H1 (cell line): ENCODE data around the gene PIP4K2C. TPM values are rescaled to one million over a fixed set of nuclear protein-coding genes. Genes with fewer than 3 reads are reported as not detected.

ENCODE experiments used
- EGR1 ChIP-seq: IDR thresholded peaks from 2 replicates; pipeline ENCODE4 v1.6.1; 2011; ENCODE audit warnings: low read depth, low read length, borderline replicate concordance
- NANOG ChIP-seq: IDR thresholded peaks from 2 replicates; pipeline ENCODE4 v1.6.1; 2011; ENCODE audit warnings: low read length, low read depth, mild to moderate bottlenecking, inconsistent platforms; ENCODE audit not compliant: insufficient read depth, poor library complexity, severe bottlenecking
- POLR2AphosphoS5 ChIP-seq: IDR thresholded peaks from 2 replicates; pipeline ENCODE4 v1.6.1; 2011; ENCODE audit warnings: low read depth, low read length
- POU5F1 ChIP-seq: IDR thresholded peaks from 2 replicates; pipeline ENCODE4 v1.6.1; 2011; ENCODE audit warnings: low read depth, mild to moderate bottlenecking, low read length, moderate library complexity
- RBBP5 ChIP-seq: IDR thresholded peaks from 2 replicates; pipeline ENCODE4 v1.7.1; 2012; ENCODE audit warnings: low read depth, mild to moderate bottlenecking, inconsistent platforms, low read length, moderate library complexity, borderline replicate concordance
- SP4 ChIP-seq: IDR thresholded peaks from 2 replicates; pipeline ENCODE4 v1.6.1; 2012; ENCODE audit warnings: low read length, inconsistent platforms
- polyA plus RNA-seq, 7 experiments: library from polyadenylated mRNA; depleted of rRNA in 3 of 7; stranded (reverse) in 5 of 7; unstranded in 2 of 7; fragments of >200 nt in 5 of 7; fragments of 200-250 nt in 2 of 7; gene quantifications; 1 replicate in 5 of 7; 2 replicates in 1 of 7; 4 replicates in 1 of 7; pipeline versions ENCODE4 v1.2.1 to v1.2.3, GENCODE V29; 2011 to 2013; ENCODE audit warnings: missing spikeins in 2 of 7, mixed read lengths in 2 of 7
- total RNA-seq: library from RNA; stranded (reverse); fragmentation: NEBNext Ultra II Directional; extraction: Animal tissue kit (Norgen Biotek cat#: 25700); gene quantifications from 2 replicates; pipeline ENCODE4 v1.2.1, GENCODE V29; 2021
- TF ChIP-seq, protein P1 (sequence below): IDR thresholded peaks from 2 replicates; pipeline ENCODE4 v1.6.1; 2012; ENCODE audit warnings: low read length, inconsistent platforms

The PIP4K2C gene
- total and polyA plus RNA-seq, 2 of the 8 experiments (the other 6 are each of a cell fraction or from before 2014, with no cell fraction given), result 25.0 to 27.1 TPM

DNA sequence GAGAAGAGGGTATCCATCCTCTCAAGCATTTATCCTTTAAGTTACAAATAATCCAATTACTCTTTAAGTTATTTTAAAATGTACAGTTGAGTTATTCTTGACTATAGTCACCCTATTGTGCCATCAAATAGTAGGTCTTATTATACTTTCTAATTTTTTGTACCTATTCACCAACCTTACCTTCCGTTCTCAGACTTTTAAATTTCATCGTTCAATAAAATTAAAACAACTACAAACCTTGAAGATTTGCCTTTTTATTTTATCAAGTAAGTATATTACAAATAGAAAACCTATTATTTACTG is 43.0 kb upstream of the PIP4K2C start (continued):
- no peak for TF ChIP-seq SP4
- no peak for TF ChIP-seq EGR1
- TF ChIP-seq NANOG, result no peak
- no peak for TF ChIP-seq POLR2AphosphoS5
- no peak for TF ChIP-seq RBBP5
- TF ChIP-seq, protein P1, sequence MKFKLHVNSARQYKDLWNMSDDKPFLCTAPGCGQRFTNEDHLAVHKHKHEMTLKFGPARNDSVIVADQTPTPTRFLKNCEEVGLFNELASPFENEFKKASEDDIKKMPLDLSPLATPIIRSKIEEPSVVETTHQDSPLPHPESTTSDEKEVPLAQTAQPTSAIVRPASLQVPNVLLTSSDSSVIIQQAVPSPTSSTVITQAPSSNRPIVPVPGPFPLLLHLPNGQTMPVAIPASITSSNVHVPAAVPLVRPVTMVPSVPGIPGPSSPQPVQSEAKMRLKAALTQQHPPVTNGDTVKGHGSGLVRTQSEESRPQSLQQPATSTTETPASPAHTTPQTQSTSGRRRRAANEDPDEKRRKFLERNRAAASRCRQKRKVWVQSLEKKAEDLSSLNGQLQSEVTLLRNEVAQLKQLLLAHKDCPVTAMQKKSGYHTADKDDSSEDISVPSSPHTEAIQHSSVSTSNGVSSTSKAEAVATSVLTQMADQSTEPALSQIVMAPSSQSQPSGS, result no peak
- TF ChIP-seq POU5F1, result no peak
- TF ChIP-seq, all 59 proteins: peak for 0
